ENCODE measurements around the gene PCCA. TPM values are rescaled to one million over a fixed set of nuclear protein-coding genes. Genes with fewer than 3 reads are reported as not detected.

Gene PCCA
- total RNA-seq, 1 experiment from 2014 or later = 52.8 TPM

GRCh38 chr13:100266026-100266425 is 177.1 kb downstream of the PCCA start:
- ATAC-seq = no peak
- H3K4me3 Mint-ChIP-seq = no peak overlapping the region
- DNase-seq (ENCODE audit: low spot score) = no peak
- no peaks in the 10 kb centered on the region for H3K9me3 Mint-ChIP-seq
- no peaks in the 10 kb centered on the region for H3K27me3 Mint-ChIP-seq (ENCODE audit: low read depth)
- POLR2A ChIA-PET = no interaction called here
- peaks cover 7% of the 10 kb centered on the region for H3K36me3 Mint-ChIP-seq
- CTCF ChIA-PET = no interaction called here
- no peaks in the 10 kb centered on the region for H3K4me1 Mint-ChIP-seq
- TF ChIP-seq MLX (CRISPR knock-in tag; IDR thresholded peaks at IDR 0.05) (no peak), TCF7 (CRISPR knock-in tag; IDR thresholded peaks at IDR 0.05; ENCODE audit: low read depth) (no peak), GABPB1 (CRISPR knock-in tag; IDR thresholded peaks at IDR 0.05) (no peak), RELA (CRISPR knock-in tag; IDR thresholded peaks at IDR 0.05; ENCODE audit: borderline replicate concordance) (no peak)
- H3K27ac Mint-ChIP-seq = no peak overlapping the region

GRCh38 chr13:100269837-100270236 is 180.9 kb downstream of the PCCA start:
- Mint-ChIP-seq H3K9me3 (no peaks in the 10 kb centered on the region), H3K4me1 (peaks cover 4% of the 10 kb centered on the region), H3K27ac (no peak overlapping the region), H3K36me3 (peaks cover 7% of the 10 kb centered on the region), H3K27me3 (ENCODE audit: low read depth) (no peaks in the 10 kb centered on the region), H3K4me3 (no peak overlapping the region)
- TF ChIP-seq GTF2I (CRISPR knock-in tag; conservative IDR thresholded peaks at IDR 0.05) (no peak), TCF7 (CRISPR knock-in tag; IDR thresholded peaks at IDR 0.05; ENCODE audit: low read depth) (no peak), ZNF671 (CRISPR knock-in tag; IDR thresholded peaks at IDR 0.05) (no peak), E2F1 (CRISPR knock-in tag; IDR thresholded peaks at IDR 0.05) (no peak), FOXP1 (CRISPR knock-in tag; IDR thresholded peaks at IDR 0.05; ENCODE audit: borderline replicate concordance) (no peak), CDX4 (CRISPR knock-in tag; IDR thresholded peaks at IDR 0.05; ENCODE audit: borderline replicate concordance) (no peak), KAT7 (CRISPR knock-in tag; IDR thresholded peaks at IDR 0.05; ENCODE audit: borderline replicate concordance) (no peak)
- ChIA-PET CTCF (interaction anchor here (0.7 kb wide), 1 partner anchor 15 kb away, joined by 3 read pairs; no protein-coding TSS in a partner anchor), POLR2A (no interaction called here)
- DNase-seq (ENCODE audit: low spot score) (no peak), ATAC-seq (no peak)

- no peak overlapping the region for H3K27ac Mint-ChIP-seq
- H3K27me3 Mint-ChIP-seq (ENCODE audit: low read depth) = no peaks in the 10 kb centered on the region
- H3K4me3 Mint-ChIP-seq = no peak overlapping the region
- DNase-seq (ENCODE audit: low spot score) = no peak
- ChIA-PET POLR2A (no interaction called here), CTCF (no interaction called here)
- no peaks in the 10 kb centered on the region for H3K9me3 Mint-ChIP-seq
- no peak for ATAC-seq
- peaks cover 7% of the 10 kb centered on the region for H3K36me3 Mint-ChIP-seq
- H3K4me1 Mint-ChIP-seq = peaks cover 8% of the 10 kb centered on the region
- TF ChIP-seq PREB (CRISPR knock-in tag; IDR thresholded peaks at IDR 0.05; ENCODE audit: borderline replicate concordance) = no peak
- no peak for TF ChIP-seq ZNF263 (CRISPR knock-in tag; IDR thresholded peaks at IDR 0.05; ENCODE audit: low read depth)
- no peak for TF ChIP-seq SMAD3 (CRISPR knock-in tag; IDR thresholded peaks at IDR 0.05; ENCODE audit: borderline replicate concordance)
- TF ChIP-seq, protein P1, sequence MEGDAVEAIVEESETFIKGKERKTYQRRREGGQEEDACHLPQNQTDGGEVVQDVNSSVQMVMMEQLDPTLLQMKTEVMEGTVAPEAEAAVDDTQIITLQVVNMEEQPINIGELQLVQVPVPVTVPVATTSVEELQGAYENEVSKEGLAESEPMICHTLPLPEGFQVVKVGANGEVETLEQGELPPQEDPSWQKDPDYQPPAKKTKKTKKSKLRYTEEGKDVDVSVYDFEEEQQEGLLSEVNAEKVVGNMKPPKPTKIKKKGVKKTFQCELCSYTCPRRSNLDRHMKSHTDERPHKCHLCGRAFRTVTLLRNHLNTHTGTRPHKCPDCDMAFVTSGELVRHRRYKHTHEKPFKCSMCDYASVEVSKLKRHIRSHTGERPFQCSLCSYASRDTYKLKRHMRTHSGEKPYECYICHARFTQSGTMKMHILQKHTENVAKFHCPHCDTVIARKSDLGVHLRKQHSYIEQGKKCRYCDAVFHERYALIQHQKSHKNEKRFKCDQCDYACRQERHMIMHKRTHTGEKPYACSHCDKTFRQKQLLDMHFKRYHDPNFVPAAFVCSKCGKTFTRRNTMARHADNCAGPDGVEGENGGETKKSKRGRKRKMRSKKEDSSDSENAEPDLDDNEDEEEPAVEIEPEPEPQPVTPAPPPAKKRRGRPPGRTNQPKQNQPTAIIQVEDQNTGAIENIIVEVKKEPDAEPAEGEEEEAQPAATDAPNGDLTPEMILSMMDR (IDR thresholded peaks at IDR 0.05) = no peak
- TF ChIP-seq, protein P2, sequence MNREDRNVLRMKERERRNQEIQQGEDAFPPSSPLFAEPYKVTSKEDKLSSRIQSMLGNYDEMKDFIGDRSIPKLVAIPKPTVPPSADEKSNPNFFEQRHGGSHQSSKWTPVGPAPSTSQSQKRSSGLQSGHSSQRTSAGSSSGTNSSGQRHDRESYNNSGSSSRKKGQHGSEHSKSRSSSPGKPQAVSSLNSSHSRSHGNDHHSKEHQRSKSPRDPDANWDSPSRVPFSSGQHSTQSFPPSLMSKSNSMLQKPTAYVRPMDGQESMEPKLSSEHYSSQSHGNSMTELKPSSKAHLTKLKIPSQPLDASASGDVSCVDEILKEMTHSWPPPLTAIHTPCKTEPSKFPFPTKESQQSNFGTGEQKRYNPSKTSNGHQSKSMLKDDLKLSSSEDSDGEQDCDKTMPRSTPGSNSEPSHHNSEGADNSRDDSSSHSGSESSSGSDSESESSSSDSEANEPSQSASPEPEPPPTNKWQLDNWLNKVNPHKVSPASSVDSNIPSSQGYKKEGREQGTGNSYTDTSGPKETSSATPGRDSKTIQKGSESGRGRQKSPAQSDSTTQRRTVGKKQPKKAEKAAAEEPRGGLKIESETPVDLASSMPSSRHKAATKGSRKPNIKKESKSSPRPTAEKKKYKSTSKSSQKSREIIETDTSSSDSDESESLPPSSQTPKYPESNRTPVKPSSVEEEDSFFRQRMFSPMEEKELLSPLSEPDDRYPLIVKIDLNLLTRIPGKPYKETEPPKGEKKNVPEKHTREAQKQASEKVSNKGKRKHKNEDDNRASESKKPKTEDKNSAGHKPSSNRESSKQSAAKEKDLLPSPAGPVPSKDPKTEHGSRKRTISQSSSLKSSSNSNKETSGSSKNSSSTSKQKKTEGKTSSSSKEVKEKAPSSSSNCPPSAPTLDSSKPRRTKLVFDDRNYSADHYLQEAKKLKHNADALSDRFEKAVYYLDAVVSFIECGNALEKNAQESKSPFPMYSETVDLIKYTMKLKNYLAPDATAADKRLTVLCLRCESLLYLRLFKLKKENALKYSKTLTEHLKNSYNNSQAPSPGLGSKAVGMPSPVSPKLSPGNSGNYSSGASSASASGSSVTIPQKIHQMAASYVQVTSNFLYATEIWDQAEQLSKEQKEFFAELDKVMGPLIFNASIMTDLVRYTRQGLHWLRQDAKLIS (CRISPR knock-in tag; IDR thresholded peaks at IDR 0.05; ENCODE audit: borderline replicate concordance) = no peak
- TF ChIP-seq, protein P3, sequence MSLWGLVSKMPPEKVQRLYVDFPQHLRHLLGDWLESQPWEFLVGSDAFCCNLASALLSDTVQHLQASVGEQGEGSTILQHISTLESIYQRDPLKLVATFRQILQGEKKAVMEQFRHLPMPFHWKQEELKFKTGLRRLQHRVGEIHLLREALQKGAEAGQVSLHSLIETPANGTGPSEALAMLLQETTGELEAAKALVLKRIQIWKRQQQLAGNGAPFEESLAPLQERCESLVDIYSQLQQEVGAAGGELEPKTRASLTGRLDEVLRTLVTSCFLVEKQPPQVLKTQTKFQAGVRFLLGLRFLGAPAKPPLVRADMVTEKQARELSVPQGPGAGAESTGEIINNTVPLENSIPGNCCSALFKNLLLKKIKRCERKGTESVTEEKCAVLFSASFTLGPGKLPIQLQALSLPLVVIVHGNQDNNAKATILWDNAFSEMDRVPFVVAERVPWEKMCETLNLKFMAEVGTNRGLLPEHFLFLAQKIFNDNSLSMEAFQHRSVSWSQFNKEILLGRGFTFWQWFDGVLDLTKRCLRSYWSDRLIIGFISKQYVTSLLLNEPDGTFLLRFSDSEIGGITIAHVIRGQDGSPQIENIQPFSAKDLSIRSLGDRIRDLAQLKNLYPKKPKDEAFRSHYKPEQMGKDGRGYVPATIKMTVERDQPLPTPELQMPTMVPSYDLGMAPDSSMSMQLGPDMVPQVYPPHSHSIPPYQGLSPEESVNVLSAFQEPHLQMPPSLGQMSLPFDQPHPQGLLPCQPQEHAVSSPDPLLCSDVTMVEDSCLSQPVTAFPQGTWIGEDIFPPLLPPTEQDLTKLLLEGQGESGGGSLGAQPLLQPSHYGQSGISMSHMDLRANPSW (CRISPR knock-in tag; conservative IDR thresholded peaks at IDR 0.05; ENCODE audit: low read depth) = no peak
- TF ChIP-seq, protein P4, sequence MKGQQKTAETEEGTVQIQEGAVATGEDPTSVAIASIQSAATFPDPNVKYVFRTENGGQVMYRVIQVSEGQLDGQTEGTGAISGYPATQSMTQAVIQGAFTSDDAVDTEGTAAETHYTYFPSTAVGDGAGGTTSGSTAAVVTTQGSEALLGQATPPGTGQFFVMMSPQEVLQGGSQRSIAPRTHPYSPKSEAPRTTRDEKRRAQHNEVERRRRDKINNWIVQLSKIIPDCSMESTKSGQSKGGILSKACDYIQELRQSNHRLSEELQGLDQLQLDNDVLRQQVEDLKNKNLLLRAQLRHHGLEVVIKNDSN (CRISPR knock-in tag; IDR thresholded peaks at IDR 0.05) = no peak
- TF ChIP-seq ZNF219 (CRISPR knock-in tag; IDR thresholded peaks at IDR 0.05; ENCODE audit: borderline replicate concordance) = no peak
Measured at GRCh38 chr13:100273138-100273537, 184.2 kb downstream of the PCCA start.
